CD4-positive, CD25-positive, alpha-beta regulatory T cell (primary cell): Measurements from ENCODE around the gene WNT4. TPM values are rescaled to one million over a fixed set of nuclear protein-coding genes. Genes with fewer than 3 reads are reported as not detected.

Source experiments
- ATAC-seq, 2 donors: fragments of 150-1000 bp; cut with Tn5 transposase; one replicate each; pipeline ENCODE4 v1.10.0; 2021; ENCODE audit warnings: low read depth in 2 of 2, moderate number of reproducible peaks in 2 of 2, moderate library complexity in 1 of 2
- DNase-seq, 3 donors: peaks; one replicate each; pipeline versions ENCODE4 v3.0.0 to v3.0.0-alpha.2; 2012 to 2022; ENCODE audit warnings: mixed read lengths in 1 of 3
- H3K27ac ChIP-seq: one replicate; pipeline ENCODE4 v1.7.0; 2013; ENCODE audit warnings: mild to moderate bottlenecking, low read length; ENCODE audit not compliant: insufficient read depth, poor library complexity, severe bottlenecking
- H3K27me3 ChIP-seq: one replicate; pipeline ENCODE4 v1.7.0; 2013; ENCODE audit warnings: low read length; ENCODE audit not compliant: control insufficient read depth, insufficient read depth
- H3K36me3 ChIP-seq: one replicate; pipeline ENCODE4 v1.7.0; 2013; ENCODE audit warnings: mild to moderate bottlenecking, low read length, moderate library complexity; ENCODE audit not compliant: control insufficient read depth, insufficient read depth
- H3K4me1 ChIP-seq: 2 replicates; pipeline ENCODE4 v1.7.0; 2013; ENCODE audit warnings: mild to moderate bottlenecking, low read length; ENCODE audit not compliant: insufficient read depth, control insufficient read depth, poor library complexity, severe bottlenecking
- H3K4me3 ChIP-seq: one replicate; pipeline ENCODE4 v1.7.0; 2013; ENCODE audit warnings: low read depth, mild to moderate bottlenecking, low read length, moderate library complexity
- H3K9me3 ChIP-seq, 2 experiments: 1 replicate in 1 of 2; 2 replicates in 1 of 2; pipeline ENCODE4 v1.7.0; 2013; ENCODE audit warnings: low read length in 2 of 2, mild to moderate bottlenecking in 1 of 2, moderate library complexity in 1 of 2; ENCODE audit not compliant: control insufficient read depth in 2 of 2
- H3K27ac Mint-ChIP-seq, 3 donors: one replicate each; pipeline ENCODE4 v1.8.0; 2020 to 2022; ENCODE audit warnings: mild to moderate bottlenecking in 3 of 3, mixed read lengths in 3 of 3, moderate library complexity in 2 of 3
- H3K27me3 Mint-ChIP-seq: one replicate; pipeline ENCODE4 v1.8.0; 2022; ENCODE audit warnings: mild to moderate bottlenecking, mixed read lengths
- H3K36me3 Mint-ChIP-seq: one replicate; pipeline ENCODE4 v1.8.0; 2020; ENCODE audit warnings: mixed read lengths
- H3K4me1 Mint-ChIP-seq, 4 donors: one replicate each; pipeline ENCODE4 v1.8.0; 2020 to 2022; ENCODE audit warnings: mixed read lengths in 4 of 4, mild to moderate bottlenecking in 1 of 4
- H3K4me3 Mint-ChIP-seq, 4 donors: one replicate each; pipeline ENCODE4 v1.8.0; 2020 to 2022; ENCODE audit warnings: mild to moderate bottlenecking in 4 of 4, mixed read lengths in 4 of 4, moderate library complexity in 3 of 4
- H3K9me3 Mint-ChIP-seq, 7 donors: one replicate each; pipeline ENCODE4 v1.8.0; 2020 to 2022; ENCODE audit warnings: mixed read lengths in 7 of 7, mild to moderate bottlenecking in 3 of 7, moderate library complexity in 2 of 7
- polyA plus RNA-seq, 4 donors: library from polyadenylated mRNA; unstranded; fragments of 300-500 nt; fragmentation: Illumina TruSeq; gene quantifications; one replicate each; pipeline ENCODE4 v1.2.3, GENCODE V29; 2021
- total RNA-seq: library from RNA; stranded (reverse); gene quantifications from one replicate; pipeline ENCODE4 v1.2.3, GENCODE V29; 2022

Gene WNT4
- total and polyA plus RNA-seq, 5 donors from 2014 or later: 0.06 to 0.13 TPM; not detected in 3

- Histone ChIP-seq H3K9me3 (no peaks in the 10 kb centered on the region), H3K4me3 (no peak overlapping the region), H3K27me3 (no peaks in the 10 kb centered on the region), H3K36me3 (peaks cover 13% of the 10 kb centered on the region), H3K27ac (no peak overlapping the region), H3K4me1 (no peaks in the 10 kb centered on the region)
- DNase-seq: no peak
- Mint-ChIP-seq H3K27me3 (no peaks in the 10 kb centered on the region), H3K4me1 (peaks cover 0 to 11% (median 9%) of the 10 kb centered on the region in 4 donors), H3K9me3 (no peaks in the 10 kb centered on the region), H3K36me3 (peaks cover 14% of the 10 kb centered on the region), H3K4me3 (no peak overlapping the region), H3K27ac (peak overlapping the region in 1 of 3 donors; percentile 51)
- no peak for ATAC-seq
Measured at GRCh38 chr1:22120469-22120790, 22.5 kb downstream of the WNT4 start.

DNA sequence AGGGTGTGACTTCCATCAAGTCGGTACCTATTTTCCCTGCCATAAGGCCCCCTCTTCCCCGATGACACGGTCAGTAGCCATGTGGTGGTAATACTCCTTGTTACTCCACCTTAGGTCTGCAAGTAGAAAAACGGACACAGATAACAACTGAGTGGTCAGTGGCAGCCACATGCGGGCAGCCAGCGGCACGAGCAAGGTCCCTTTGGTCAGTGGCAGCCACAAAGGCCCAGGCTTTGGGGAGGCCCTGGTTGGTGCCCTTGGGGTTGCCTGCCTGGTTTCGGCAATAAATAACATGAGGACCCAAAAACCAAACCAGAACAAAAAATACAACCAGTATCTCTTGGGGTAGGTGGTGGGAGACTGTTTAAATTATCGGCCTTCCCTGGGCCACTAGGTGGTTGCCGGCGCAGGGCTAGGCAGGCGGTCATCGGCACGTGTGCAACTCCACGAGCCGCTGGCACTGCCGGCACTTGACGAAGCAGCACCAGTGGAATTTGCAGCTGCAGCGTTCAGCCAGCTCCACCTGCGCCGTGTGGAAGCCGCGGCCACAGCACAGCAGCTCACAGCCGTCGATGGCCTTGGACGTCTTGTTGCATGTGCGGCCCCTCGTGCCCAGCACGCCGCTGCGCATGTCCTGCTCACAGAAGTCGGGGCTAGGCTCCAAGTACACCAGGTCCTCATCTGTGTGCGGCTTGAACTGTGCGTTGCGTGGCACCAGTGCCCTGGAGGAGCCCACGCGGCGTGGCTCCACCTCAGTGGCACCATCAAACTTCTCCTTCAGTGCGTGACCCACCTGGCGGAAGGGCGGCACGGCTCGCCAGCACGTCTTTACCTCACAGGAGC lies 23.1 kb downstream of the WNT4 start:
- ATAC-seq (no peak), DNase-seq (no peak)
- Histone ChIP-seq H3K4me3 (no peak overlapping the region), H3K36me3 (peaks cover 19% of the 10 kb centered on the region), H3K27ac (no peak overlapping the region), H3K9me3 (no peaks in the 10 kb centered on the region), H3K27me3 (no peaks in the 10 kb centered on the region), H3K4me1 (no peaks in the 10 kb centered on the region)
- Mint-ChIP-seq H3K27me3 (no peaks in the 10 kb centered on the region), H3K36me3 (peaks cover 18% of the 10 kb centered on the region), H3K9me3 (no peaks in the 10 kb centered on the region), H3K27ac (no peak overlapping the region), H3K4me1 (peaks cover 3 to 16% (median 14%) of the 10 kb centered on the region in 4 donors), H3K4me3 (no peak overlapping the region)

DNA sequence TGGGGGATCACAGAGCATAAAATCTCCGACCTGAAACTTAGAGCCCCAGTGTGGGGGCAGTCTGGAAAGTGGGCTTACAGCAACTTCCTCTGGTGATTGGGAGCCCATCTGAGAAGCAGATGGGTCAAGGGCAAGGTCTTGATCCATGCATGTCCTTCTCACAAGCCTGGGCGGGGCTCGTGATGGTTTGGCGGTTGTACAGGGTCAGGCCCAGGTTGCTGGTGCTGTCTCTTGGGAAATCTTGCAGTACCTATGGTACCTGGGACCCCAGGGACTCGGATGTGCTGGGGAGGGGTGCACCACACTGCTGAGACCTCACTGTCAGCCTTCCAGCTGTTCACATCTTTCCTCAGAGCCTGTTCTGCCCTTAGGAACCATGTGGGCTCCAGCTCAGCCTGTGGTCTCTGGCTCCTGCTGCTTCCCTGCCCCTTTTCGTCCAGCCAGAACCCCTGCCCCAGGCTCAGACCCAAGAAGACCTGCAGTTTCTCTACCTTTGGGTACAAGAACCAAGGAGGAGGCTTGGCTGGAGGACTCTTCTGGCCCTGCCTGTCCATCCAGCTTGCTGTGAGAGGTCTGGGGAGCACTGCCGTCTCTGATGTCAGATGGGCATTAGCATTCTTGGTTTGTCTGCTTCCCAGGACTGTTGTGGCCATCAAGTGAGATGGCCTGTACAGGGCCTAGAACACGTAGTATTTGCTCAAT lies 24.5 kb downstream of the WNT4 start:
- Histone ChIP-seq H3K27me3 (no peaks in the 10 kb centered on the region), H3K4me1 (no peaks in the 10 kb centered on the region), H3K9me3 (no peaks in the 10 kb centered on the region), H3K36me3 (peaks cover 29% of the 10 kb centered on the region), H3K27ac (no peak overlapping the region), H3K4me3 (no peak overlapping the region)
- H3K9me3 Mint-ChIP-seq: no peaks in the 10 kb centered on the region
- H3K36me3 Mint-ChIP-seq: peaks cover 19% of the 10 kb centered on the region
- no peak for DNase-seq
- H3K4me1 Mint-ChIP-seq: peaks cover 4 to 22% (median 15%) of the 10 kb centered on the region in 4 donors
- no peak overlapping the region for H3K4me3 Mint-ChIP-seq
- H3K27ac Mint-ChIP-seq: peak overlapping the region in 2 of 3 donors; percentile 43 to 60
- H3K27me3 Mint-ChIP-seq: no peaks in the 10 kb centered on the region
- ATAC-seq: no peak

GRCh38 chr1:22117851-22118250 lies 25.0 kb downstream of the WNT4 start:
- Mint-ChIP-seq H3K27me3 (no peaks in the 10 kb centered on the region), H3K4me3 (no peak overlapping the region), H3K4me1 (peaks cover 4 to 22% (median 16%) of the 10 kb centered on the region in 4 donors), H3K27ac (no peak overlapping the region), H3K9me3 (no peaks in the 10 kb centered on the region), H3K36me3 (peaks cover 24% of the 10 kb centered on the region)
- H3K27me3 ChIP-seq: no peaks in the 10 kb centered on the region
- H3K27ac ChIP-seq: no peak overlapping the region
- H3K36me3 ChIP-seq: peaks cover 33% of the 10 kb centered on the region
- H3K4me1 ChIP-seq: no peaks in the 10 kb centered on the region
- H3K4me3 ChIP-seq: no peak overlapping the region
- DNase-seq (no peak), ATAC-seq (no peak)
- no peaks in the 10 kb centered on the region for H3K9me3 ChIP-seq

DNA sequence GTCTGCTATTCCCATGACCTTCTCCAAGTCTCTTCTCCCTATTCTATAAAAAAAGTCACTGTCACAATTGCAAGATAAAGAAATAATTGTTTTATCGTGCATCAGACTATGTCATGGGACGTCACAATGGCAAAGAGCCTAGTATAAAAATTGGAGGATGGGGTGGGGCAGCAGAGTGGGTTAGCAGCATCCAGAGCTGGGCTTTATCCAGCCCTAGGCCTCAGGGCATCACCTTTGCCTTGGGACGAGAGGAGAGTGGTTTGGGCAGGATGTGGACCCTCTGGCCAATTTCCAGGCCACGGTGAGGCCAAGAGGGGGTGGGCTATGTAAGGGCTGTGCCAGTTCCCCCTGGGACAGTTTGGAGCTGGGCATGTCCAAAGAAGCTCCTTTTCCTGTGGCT lies 25.7 kb downstream of the WNT4 start:
- H3K27ac Mint-ChIP-seq: no peak overlapping the region

DNA sequence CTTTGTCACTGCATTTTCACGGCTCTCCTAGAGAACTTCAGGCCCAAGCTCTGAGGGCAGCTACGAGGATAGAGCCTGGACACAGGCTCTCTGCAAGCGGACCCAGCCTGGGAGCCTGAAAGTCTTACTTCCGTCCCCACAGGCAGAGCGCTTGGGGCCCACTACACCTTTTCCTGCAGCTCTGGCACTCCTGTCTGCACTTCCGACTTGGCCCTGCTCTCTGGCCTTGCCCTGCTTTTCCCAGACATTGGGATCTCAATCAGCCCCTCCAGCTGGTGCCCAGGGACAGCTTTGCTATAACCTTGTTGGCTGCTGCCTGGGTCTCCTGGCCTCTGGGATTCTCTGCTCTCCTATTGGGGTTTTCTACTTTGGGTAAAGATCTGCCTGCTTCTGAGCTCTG lies 27.6 kb downstream of the WNT4 start:
- no peak overlapping the region for H3K4me3 ChIP-seq
- Mint-ChIP-seq H3K27ac (peak overlapping the region; percentile 48 to 94 (median 84)), H3K4me1 (peaks cover 4 to 29% (median 17%) of the 10 kb centered on the region in 4 donors), H3K9me3 (no peaks in the 10 kb centered on the region), H3K36me3 (peaks cover 24% of the 10 kb centered on the region), H3K27me3 (no peaks in the 10 kb centered on the region), H3K4me3 (no peak overlapping the region)
- H3K27me3 ChIP-seq: no peaks in the 10 kb centered on the region
- no peaks in the 10 kb centered on the region for H3K4me1 ChIP-seq
- H3K9me3 ChIP-seq: no peaks in the 10 kb centered on the region
- peaks cover 49% of the 10 kb centered on the region for H3K36me3 ChIP-seq
- DNase-seq (no peak), ATAC-seq (no peak)
- H3K27ac ChIP-seq: no peak overlapping the region

More for the DNA sequence above, 25.7 kb downstream of the WNT4 start:
- Mint-ChIP-seq H3K9me3 (no peaks in the 10 kb centered on the region), H3K27me3 (no peaks in the 10 kb centered on the region), H3K4me3 (peak overlapping the region in 1 of 4 donors; percentile 40), H3K36me3 (peaks cover 24% of the 10 kb centered on the region), H3K4me1 (peaks cover 4 to 24% (median 16%) of the 10 kb centered on the region in 4 donors)
- H3K27ac ChIP-seq: no peak overlapping the region
- peaks cover 39% of the 10 kb centered on the region for H3K36me3 ChIP-seq
- H3K4me1 ChIP-seq: no peaks in the 10 kb centered on the region
- H3K9me3 ChIP-seq: no peaks in the 10 kb centered on the region
- ATAC-seq (no peak), DNase-seq (no peak)
- no peak overlapping the region for H3K4me3 ChIP-seq
- H3K27me3 ChIP-seq: no peaks in the 10 kb centered on the region

DNA sequence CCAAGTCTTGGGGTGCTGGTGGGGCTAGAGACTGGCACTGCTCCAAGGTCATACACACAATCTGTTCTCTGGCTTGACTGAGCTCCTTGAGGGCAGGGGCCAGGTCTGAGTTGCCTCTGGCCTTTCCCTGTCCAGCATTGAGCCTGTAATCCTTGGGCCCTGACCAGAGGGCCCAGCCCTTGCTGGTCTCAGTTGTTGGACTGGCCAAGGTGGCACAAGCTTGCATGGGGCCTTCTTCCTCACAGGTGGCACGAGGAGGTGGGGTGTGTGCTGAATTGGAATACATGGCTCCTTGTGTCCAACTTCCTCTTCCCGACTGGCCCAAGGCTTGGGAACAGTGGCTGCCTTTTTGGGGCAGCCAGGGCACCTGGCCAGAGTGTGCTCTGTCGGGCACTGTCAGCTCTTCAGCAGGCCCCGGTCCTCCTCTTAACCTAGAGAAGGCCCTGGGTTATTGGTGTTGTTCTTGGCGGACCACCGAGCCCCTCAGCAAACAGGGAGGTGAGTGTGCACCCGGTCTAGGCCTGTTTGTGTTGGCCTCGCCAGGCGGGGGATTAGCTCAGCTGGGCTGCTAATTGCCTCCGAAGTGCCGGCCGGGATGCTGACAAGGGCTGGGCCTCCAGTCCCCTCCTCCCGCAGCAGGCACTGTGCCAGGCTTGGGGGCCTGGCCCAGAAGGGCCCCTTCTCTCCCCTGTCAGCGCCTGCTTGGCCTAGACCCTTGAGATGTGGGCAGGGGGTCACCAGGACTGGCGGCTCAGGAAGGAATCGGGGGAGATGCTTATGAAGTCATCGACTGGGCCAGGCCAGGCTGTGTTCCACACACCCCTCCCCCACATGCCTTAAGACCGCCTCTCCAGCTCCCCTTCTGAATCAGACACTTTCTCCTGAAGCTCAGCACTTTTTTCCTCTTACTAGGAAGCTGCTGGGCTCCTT lies 28.5 kb downstream of the WNT4 start:
- H3K4me3 Mint-ChIP-seq: no peak overlapping the region
- H3K4me3 ChIP-seq: no peak overlapping the region
- H3K9me3 Mint-ChIP-seq: no peaks in the 10 kb centered on the region
- H3K27ac Mint-ChIP-seq: peak overlapping the region; percentile 48 to 84 (median 63)
- H3K27me3 ChIP-seq: no peaks in the 10 kb centered on the region
- H3K4me1 ChIP-seq: no peaks in the 10 kb centered on the region
- no peak for ATAC-seq
- peaks cover 21% of the 10 kb centered on the region for H3K36me3 Mint-ChIP-seq
- no peak for DNase-seq
- peaks cover 4 to 30% (median 16%) of the 10 kb centered on the region in 4 donors for H3K4me1 Mint-ChIP-seq
- no peak overlapping the region for H3K27ac ChIP-seq
- peaks cover 46% of the 10 kb centered on the region for H3K36me3 ChIP-seq
- no peaks in the 10 kb centered on the region for H3K27me3 Mint-ChIP-seq
- no peaks in the 10 kb centered on the region for H3K9me3 ChIP-seq
